GM23338 (cell line): ENCODE data around the gene MKRN2. TPM values are rescaled to one million over a fixed set of nuclear protein-coding genes. Genes with fewer than 3 reads are reported as not detected.

Experiments used
- EZH2phosphoT487 ChIP-seq: fragments of 200-600 bp; sonication (generic); IDR thresholded peaks from one replicate; pipeline ENCODE4 v1.8.1; 2018; ENCODE audit warnings: antibody characterized with exemption; ENCODE audit not compliant: unreplicated experiment
- JUNB ChIP-seq: IDR thresholded peaks from one replicate; pipeline ENCODE4 v1.6.1; 2016; ENCODE audit warnings: antibody characterized with exemption; ENCODE audit not compliant: unreplicated experiment
- STAT1 ChIP-seq: IDR thresholded peaks from one replicate; pipeline ENCODE4 v1.6.1; 2016; ENCODE audit warnings: antibody characterized with exemption; ENCODE audit not compliant: unreplicated experiment
- ZNF331 ChIP-seq: fragments of 250-450 bp; sonication (Bioruptor Pico); IDR thresholded peaks from 2 replicates; pipeline ENCODE4 v1.5.0; 2020; ENCODE audit warnings: low read depth, mild to moderate bottlenecking, moderate library complexity
- polyA plus RNA-seq: library from polyadenylated mRNA; unstranded; fragments of >200 nt; fragmentation: Nextera tagmentation; extraction: Ambion mirVana; gene quantifications from 2 replicates; pipeline ENCODE4 v1.2.1, GENCODE V29; 2016
- total RNA-seq: library from RNA; depleted of rRNA; stranded (reverse); fragments of >200 nt; shearing (Covaris generic); gene quantifications from 2 replicates; pipeline ENCODE4 v1.2.3, GENCODE V29; 2014
- TF ChIP-seq, protein P1 (sequence below): fragments of 250-450 bp; sonication (Bioruptor Pico); IDR thresholded peaks from 2 replicates; pipeline ENCODE4 v1.5.0; 2020; ENCODE audit warnings: mild to moderate bottlenecking, moderate library complexity
- TF ChIP-seq, protein P2 (sequence below): IDR thresholded peaks from one replicate; pipeline ENCODE4 v1.6.1; 2018; ENCODE audit warnings: antibody characterized with exemption; ENCODE audit not compliant: unreplicated experiment
- TF ChIP-seq, protein P3 (sequence below), 2 experiments: fragments of 200-600 bp in 1 of 2; sonication (generic) in 1 of 2; conservative IDR thresholded peaks; 2 replicates each; pipeline versions ENCODE4 v1.5.1 to v1.6.1; 2016 to 2017; ENCODE audit warnings: antibody characterized with exemption in 2 of 2, low read depth in 2 of 2, mild to moderate bottlenecking in 2 of 2, moderate library complexity in 1 of 2

MKRN2 gene
- total and polyA plus RNA-seq, 2 experiments from 2014 or later: 11.4 to 24.6 TPM

DNA sequence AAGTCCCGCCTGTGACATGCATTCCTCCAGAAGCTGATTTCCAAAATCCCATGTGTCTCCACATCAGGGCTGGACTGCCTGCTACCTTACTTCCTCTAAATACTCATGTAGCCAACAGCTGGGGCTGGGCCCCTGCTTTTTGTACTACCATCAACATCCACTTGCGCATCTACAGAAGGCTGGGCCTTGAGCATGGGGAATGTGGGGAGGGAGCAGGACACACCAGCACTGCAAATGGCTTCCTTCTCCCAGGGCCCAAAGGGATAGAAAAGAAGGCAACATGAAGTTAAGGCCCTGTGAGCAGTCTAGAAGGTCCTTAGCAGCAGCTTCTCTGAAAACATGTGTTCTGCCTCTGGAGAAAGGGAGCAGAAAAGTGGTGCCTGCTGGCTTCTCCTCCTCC lies 27.2 kb downstream of the MKRN2 start (continued):
- TF ChIP-seq, protein P1, sequence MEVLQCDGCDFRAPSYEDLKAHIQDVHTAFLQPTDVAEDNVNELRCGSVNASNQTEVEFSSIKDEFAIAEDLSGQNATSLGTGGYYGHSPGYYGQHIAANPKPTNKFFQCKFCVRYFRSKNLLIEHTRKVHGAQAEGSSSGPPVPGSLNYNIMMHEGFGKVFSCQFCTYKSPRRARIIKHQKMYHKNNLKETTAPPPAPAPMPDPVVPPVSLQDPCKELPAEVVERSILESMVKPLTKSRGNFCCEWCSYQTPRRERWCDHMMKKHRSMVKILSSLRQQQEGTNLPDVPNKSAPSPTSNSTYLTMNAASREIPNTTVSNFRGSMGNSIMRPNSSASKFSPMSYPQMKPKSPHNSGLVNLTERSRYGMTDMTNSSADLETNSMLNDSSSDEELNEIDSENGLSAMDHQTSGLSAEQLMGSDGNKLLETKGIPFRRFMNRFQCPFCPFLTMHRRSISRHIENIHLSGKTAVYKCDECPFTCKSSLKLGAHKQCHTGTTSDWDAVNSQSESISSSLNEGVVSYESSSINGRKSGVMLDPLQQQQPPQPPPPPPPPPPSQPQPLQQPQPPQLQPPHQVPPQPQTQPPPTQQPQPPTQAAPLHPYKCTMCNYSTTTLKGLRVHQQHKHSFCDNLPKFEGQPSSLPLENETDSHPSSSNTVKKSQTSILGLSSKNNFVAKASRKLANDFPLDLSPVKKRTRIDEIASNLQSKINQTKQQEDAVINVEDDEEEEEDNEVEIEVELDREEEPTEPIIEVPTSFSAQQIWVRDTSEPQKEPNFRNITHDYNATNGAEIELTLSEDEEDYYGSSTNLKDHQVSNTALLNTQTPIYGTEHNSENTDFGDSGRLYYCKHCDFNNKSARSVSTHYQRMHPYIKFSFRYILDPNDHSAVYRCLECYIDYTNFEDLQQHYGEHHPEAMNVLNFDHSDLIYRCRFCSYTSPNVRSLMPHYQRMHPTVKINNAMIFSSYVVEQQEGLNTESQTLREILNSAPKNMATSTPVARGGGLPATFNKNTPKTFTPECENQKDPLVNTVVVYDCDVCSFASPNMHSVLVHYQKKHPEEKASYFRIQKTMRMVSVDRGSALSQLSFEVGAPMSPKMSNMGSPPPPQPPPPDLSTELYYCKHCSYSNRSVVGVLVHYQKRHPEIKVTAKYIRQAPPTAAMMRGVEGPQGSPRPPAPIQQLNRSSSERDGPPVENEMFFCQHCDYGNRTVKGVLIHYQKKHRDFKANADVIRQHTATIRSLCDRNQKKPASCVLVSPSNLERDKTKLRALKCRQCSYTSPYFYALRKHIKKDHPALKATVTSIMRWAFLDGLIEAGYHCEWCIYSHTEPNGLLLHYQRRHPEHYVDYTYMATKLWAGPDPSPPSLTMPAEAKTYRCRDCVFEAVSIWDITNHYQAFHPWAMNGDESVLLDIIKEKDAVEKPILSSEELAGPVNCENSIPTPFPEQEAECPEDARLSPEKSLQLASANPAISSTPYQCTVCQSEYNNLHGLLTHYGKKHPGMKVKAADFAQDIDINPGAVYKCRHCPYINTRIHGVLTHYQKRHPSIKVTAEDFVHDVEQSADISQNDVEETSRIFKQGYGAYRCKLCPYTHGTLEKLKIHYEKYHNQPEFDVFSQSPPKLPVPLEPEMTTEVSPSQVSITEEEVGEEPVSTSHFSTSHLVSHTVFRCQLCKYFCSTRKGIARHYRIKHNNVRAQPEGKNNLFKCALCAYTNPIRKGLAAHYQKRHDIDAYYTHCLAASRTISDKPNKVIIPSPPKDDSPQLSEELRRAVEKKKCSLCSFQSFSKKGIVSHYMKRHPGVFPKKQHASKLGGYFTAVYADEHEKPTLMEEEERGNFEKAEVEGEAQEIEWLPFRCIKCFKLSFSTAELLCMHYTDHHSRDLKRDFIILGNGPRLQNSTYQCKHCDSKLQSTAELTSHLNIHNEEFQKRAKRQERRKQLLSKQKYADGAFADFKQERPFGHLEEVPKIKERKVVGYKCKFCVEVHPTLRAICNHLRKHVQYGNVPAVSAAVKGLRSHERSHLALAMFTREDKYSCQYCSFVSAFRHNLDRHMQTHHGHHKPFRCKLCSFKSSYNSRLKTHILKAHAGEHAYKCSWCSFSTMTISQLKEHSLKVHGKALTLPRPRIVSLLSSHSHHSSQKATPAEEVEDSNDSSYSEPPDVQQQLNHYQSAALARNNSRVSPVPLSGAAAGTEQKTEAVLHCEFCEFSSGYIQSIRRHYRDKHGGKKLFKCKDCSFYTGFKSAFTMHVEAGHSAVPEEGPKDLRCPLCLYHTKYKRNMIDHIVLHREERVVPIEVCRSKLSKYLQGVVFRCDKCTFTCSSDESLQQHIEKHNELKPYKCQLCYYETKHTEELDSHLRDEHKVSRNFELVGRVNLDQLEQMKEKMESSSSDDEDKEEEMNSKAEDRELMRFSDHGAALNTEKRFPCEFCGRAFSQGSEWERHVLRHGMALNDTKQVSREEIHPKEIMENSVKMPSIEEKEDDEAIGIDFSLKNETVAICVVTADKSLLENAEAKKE (CRISPR knock-in tag): no peak
- TF ChIP-seq EZH2phosphoT487 (no peak), ZNF331 (CRISPR knock-in tag) (no peak), STAT1 (no peak), JUNB (no peak)
- TF ChIP-seq, protein P2, sequence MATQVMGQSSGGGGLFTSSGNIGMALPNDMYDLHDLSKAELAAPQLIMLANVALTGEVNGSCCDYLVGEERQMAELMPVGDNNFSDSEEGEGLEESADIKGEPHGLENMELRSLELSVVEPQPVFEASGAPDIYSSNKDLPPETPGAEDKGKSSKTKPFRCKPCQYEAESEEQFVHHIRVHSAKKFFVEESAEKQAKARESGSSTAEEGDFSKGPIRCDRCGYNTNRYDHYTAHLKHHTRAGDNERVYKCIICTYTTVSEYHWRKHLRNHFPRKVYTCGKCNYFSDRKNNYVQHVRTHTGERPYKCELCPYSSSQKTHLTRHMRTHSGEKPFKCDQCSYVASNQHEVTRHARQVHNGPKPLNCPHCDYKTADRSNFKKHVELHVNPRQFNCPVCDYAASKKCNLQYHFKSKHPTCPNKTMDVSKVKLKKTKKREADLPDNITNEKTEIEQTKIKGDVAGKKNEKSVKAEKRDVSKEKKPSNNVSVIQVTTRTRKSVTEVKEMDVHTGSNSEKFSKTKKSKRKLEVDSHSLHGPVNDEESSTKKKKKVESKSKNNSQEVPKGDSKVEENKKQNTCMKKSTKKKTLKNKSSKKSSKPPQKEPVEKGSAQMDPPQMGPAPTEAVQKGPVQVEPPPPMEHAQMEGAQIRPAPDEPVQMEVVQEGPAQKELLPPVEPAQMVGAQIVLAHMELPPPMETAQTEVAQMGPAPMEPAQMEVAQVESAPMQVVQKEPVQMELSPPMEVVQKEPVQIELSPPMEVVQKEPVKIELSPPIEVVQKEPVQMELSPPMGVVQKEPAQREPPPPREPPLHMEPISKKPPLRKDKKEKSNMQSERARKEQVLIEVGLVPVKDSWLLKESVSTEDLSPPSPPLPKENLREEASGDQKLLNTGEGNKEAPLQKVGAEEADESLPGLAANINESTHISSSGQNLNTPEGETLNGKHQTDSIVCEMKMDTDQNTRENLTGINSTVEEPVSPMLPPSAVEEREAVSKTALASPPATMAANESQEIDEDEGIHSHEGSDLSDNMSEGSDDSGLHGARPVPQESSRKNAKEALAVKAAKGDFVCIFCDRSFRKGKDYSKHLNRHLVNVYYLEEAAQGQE: no peak
- TF ChIP-seq, protein P3, sequence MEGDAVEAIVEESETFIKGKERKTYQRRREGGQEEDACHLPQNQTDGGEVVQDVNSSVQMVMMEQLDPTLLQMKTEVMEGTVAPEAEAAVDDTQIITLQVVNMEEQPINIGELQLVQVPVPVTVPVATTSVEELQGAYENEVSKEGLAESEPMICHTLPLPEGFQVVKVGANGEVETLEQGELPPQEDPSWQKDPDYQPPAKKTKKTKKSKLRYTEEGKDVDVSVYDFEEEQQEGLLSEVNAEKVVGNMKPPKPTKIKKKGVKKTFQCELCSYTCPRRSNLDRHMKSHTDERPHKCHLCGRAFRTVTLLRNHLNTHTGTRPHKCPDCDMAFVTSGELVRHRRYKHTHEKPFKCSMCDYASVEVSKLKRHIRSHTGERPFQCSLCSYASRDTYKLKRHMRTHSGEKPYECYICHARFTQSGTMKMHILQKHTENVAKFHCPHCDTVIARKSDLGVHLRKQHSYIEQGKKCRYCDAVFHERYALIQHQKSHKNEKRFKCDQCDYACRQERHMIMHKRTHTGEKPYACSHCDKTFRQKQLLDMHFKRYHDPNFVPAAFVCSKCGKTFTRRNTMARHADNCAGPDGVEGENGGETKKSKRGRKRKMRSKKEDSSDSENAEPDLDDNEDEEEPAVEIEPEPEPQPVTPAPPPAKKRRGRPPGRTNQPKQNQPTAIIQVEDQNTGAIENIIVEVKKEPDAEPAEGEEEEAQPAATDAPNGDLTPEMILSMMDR (conservative IDR thresholded peaks at IDR 0.05; ENCODE audit: low read depth in 2 of 2): no peak
